MM.1S (cell line): ENCODE results near the gene ANKRD9.

ENCODE experiments used
- EZH2 ChIP-seq: fragments of 300-600 bp; sonication (generic); optimal IDR thresholded peaks from 2 replicates; pipeline ENCODE3; 2017; ENCODE audit warnings: low read depth, mild to moderate bottlenecking, antibody characterized with exemption, low read length, mixed read lengths
- EZH2phosphoT487 ChIP-seq: fragments of 300-600 bp; sonication (generic); IDR thresholded peaks from 2 replicates; pipeline ENCODE4 v1.6.1; 2018; ENCODE audit warnings: antibody characterized with exemption, low read length
- TF ChIP-seq, protein P1 (sequence below): fragments of 300-600 bp; sonication (generic); IDR thresholded peaks from 2 replicates; pipeline ENCODE4 v1.5.1; 2016; ENCODE audit warnings: antibody characterized with exemption, low read length, mixed read lengths

DNA sequence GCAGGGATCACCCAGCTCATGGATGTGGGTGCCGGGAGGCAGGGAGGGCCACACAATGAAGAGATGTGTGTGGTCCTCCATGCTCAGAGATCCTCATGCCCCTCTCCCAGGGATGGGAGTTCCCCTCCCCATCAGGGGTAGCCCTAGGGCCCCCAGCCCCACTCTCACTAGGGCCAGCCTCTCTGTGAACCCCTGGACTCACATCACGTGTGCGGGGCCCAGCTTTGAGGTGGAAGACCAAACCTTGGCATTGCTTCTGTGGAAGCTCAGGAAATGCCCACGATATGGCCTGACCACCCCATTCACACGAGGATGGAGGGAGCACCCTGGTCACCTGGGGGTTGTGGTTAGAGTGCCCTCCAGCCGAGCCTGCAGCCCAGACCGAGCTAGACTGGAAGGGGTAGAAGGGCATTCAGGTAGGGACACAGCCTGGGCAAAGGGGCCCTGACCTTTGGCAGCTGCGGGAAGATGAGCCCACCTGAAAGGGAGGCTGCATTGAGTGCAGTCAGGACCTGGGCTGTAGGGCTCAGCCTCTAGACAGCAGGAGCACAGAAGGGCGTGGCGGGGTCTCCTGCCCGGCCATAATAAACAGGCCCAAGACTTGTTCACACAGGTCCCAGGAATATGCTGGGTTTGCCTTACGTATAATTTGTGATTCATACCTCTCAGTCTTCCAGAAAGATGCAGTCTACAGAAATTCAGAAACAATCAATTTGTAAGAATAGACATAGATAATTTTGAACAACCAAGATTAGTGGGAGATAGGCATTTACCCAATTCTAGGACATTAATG lies 48.1 kb upstream of the ANKRD9 start:
- no peak for TF ChIP-seq EZH2phosphoT487
- TF ChIP-seq, protein P1, sequence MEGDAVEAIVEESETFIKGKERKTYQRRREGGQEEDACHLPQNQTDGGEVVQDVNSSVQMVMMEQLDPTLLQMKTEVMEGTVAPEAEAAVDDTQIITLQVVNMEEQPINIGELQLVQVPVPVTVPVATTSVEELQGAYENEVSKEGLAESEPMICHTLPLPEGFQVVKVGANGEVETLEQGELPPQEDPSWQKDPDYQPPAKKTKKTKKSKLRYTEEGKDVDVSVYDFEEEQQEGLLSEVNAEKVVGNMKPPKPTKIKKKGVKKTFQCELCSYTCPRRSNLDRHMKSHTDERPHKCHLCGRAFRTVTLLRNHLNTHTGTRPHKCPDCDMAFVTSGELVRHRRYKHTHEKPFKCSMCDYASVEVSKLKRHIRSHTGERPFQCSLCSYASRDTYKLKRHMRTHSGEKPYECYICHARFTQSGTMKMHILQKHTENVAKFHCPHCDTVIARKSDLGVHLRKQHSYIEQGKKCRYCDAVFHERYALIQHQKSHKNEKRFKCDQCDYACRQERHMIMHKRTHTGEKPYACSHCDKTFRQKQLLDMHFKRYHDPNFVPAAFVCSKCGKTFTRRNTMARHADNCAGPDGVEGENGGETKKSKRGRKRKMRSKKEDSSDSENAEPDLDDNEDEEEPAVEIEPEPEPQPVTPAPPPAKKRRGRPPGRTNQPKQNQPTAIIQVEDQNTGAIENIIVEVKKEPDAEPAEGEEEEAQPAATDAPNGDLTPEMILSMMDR = no peak
- TF ChIP-seq EZH2 = no peak
